Neural crest cell (in vitro differentiated cells): ENCODE data around the gene DBP. TPM values are rescaled to one million over a fixed set of nuclear protein-coding genes. Genes with fewer than 3 reads are reported as not detected.

Experiments
- DNase-seq: peaks from one replicate; pipeline ENCODE4 v3.0.0; 2021; ENCODE audit warnings: low read depth, mixed read lengths, low spot score
- H3K27ac Mint-ChIP-seq: one replicate; pipeline ENCODE4 v1.8.0; 2021; ENCODE audit warnings: mild to moderate bottlenecking, mixed read lengths; ENCODE audit not compliant: unreplicated experiment
- H3K27me3 Mint-ChIP-seq: 2 replicates; pipeline ENCODE4 v1.8.0; 2021; ENCODE audit warnings: low read depth, mild to moderate bottlenecking, mixed read lengths
- H3K36me3 Mint-ChIP-seq: 2 replicates; pipeline ENCODE4 v1.8.0; 2021; ENCODE audit warnings: low read depth, mild to moderate bottlenecking, mixed read lengths
- H3K4me1 Mint-ChIP-seq: 2 replicates; pipeline ENCODE4 v1.8.0; 2021; ENCODE audit warnings: mixed read lengths
- H3K4me3 Mint-ChIP-seq: one replicate; pipeline ENCODE4 v1.8.0; 2021; ENCODE audit warnings: mild to moderate bottlenecking, mixed read lengths
- H3K9me3 Mint-ChIP-seq: 2 replicates; pipeline ENCODE4 v1.8.0; 2021; ENCODE audit warnings: mixed read lengths
- total RNA-seq: library from RNA; stranded (reverse); gene quantifications from 2 replicates; pipeline ENCODE4 v1.2.1, GENCODE V29; 2021
- TF ChIP-seq, protein P1 (sequence below): fragments of 200-600 bp; sonication (generic); conservative IDR thresholded peaks from 2 replicates; pipeline ENCODE4 v1.5.0; 2021; ENCODE audit warnings: antibody characterized with exemption, mild to moderate bottlenecking

Gene DBP
- total RNA-seq, 1 donor from 2014 or later: 5.2 TPM

DNA sequence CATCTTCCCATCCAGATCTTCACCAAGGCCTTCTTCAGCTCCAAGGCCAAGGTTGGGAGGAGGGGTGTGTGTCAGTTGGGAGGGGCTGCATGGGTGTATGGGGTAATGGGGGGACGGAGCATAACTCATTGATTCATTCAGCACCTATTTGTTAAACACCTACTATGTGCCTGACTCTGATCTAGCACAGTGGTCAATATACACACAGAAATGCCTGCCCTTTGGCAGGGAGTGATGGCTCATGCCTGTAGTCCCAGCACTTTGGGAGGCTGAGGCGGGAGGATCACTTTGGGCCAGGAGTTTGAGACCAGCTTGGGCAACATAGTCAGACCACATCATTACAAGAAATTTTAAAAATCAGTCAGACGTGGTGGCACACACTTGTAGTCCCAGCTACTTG is 49.8 kb downstream of the DBP start:
- TF ChIP-seq, protein P1, sequence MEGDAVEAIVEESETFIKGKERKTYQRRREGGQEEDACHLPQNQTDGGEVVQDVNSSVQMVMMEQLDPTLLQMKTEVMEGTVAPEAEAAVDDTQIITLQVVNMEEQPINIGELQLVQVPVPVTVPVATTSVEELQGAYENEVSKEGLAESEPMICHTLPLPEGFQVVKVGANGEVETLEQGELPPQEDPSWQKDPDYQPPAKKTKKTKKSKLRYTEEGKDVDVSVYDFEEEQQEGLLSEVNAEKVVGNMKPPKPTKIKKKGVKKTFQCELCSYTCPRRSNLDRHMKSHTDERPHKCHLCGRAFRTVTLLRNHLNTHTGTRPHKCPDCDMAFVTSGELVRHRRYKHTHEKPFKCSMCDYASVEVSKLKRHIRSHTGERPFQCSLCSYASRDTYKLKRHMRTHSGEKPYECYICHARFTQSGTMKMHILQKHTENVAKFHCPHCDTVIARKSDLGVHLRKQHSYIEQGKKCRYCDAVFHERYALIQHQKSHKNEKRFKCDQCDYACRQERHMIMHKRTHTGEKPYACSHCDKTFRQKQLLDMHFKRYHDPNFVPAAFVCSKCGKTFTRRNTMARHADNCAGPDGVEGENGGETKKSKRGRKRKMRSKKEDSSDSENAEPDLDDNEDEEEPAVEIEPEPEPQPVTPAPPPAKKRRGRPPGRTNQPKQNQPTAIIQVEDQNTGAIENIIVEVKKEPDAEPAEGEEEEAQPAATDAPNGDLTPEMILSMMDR: no peak
- Mint-ChIP-seq H3K4me3 (no peak overlapping the region), H3K36me3 (no peaks in the 10 kb centered on the region), H3K27me3 (peaks cover 41% of the 10 kb centered on the region), H3K4me1 (peaks cover 13% of the 10 kb centered on the region), H3K9me3 (no peaks in the 10 kb centered on the region), H3K27ac (no peak overlapping the region)
- DNase-seq: no peak

- Mint-ChIP-seq H3K9me3 (no peaks in the 10 kb centered on the region), H3K36me3 (no peaks in the 10 kb centered on the region), H3K27me3 (peaks cover 17% of the 10 kb centered on the region), H3K4me3 (no peak overlapping the region), H3K4me1 (peaks cover 4% of the 10 kb centered on the region), H3K27ac (no peak overlapping the region)
- TF ChIP-seq, protein P1: no peak
- no peak for DNase-seq
Measured at GRCh38 chr19:48582168-48582567, 55.0 kb downstream of the DBP start.

Other genes with a start within 250 kb of the DBP start
- gene KDELR1, start 245.8 kb downstream of the DBP start, total RNA-seq: 163 and 172 TPM in 2 replicates
- 0.68 and 0.75 TPM in 2 replicates for gene GRIN2D, start 243.7 kb downstream of the DBP start, total RNA-seq
- 52.1 and 56.1 TPM in 2 replicates for gene GRWD1, start 191.4 kb downstream of the DBP start, total RNA-seq
- 1.5 and 2.0 TPM in 2 replicates for gene KCNJ14, start 181.8 kb downstream of the DBP start, total RNA-seq
- 172 and 196 TPM in 2 replicates for gene CYTH2, start 168.0 kb downstream of the DBP start, total RNA-seq
- 3.1 and 3.3 TPM in 2 replicates for gene LMTK3, start 125.5 kb downstream of the DBP start, total RNA-seq
- not detected in 2 replicates for gene SULT2B1, start 85.2 kb downstream of the DBP start, total RNA-seq
- not detected in 2 replicates for gene SPACA4, start 30.6 kb downstream of the DBP start, total RNA-seq
- 5.9 and 6.1 TPM in 2 replicates for gene FAM83E, start 22.3 kb downstream of the DBP start, total RNA-seq
- 1,772 and 1,774 TPM in 2 replicates for gene RPL18, start 18.2 kb downstream of the DBP start, total RNA-seq
- gene SPHK2, start 17.9 kb downstream of the DBP start, total RNA-seq: 48.5 and 50.3 TPM in 2 replicates
- gene CA11, start 8.8 kb upstream of the DBP start, total RNA-seq: 11.4 and 13.0 TPM in 2 replicates
- 0.50 and 0.75 TPM in 2 replicates for gene NTN5, start 35.6 kb upstream of the DBP start, total RNA-seq
- gene FUT2, start 58.6 kb upstream of the DBP start, total RNA-seq: not detected in 2 replicates
- gene MAMSTR, start 82.3 kb upstream of the DBP start, total RNA-seq: 2.4 and 2.6 TPM in 2 replicates
- 0.59 and 1.0 TPM in 2 replicates for gene RASIP1, start 103.2 kb upstream of the DBP start, total RNA-seq
- 0.23 TPM in 1 of 2 replicates, not detected in the other for gene IZUMO1, start 109.5 kb upstream of the DBP start, total RNA-seq
- 0.51 and 0.59 TPM in 2 replicates for gene FUT1, start 115.3 kb upstream of the DBP start, total RNA-seq
- not detected in 2 replicates for gene FGF21, start 118.1 kb upstream of the DBP start, total RNA-seq
- 40.3 and 40.4 TPM in 2 replicates for gene BCAT2, start 173.7 kb upstream of the DBP start, total RNA-seq
- gene HSD17B14, start 199.1 kb upstream of the DBP start, total RNA-seq: 4.2 and 6.6 TPM in 2 replicates
- gene PLEKHA4, start 231.2 kb upstream of the DBP start, total RNA-seq: 38.1 and 41.8 TPM in 2 replicates
- gene PPP1R15A, start 235.0 kb upstream of the DBP start, total RNA-seq: 27.5 and 27.8 TPM in 2 replicates